ENCODE results near the gene MDFIC2. TPM values are rescaled to one million over a fixed set of nuclear protein-coding genes. Genes with fewer than 3 reads are reported as not detected.
"Not testable (repeated sequence)": the region's sequence is repeated elsewhere in the genome, so short reads cannot be mapped to it uniquely, and the experiment has no call there.

MDFIC2 gene
- total RNA-seq, 2 experiments from 2014 or later: not detected

DNA sequence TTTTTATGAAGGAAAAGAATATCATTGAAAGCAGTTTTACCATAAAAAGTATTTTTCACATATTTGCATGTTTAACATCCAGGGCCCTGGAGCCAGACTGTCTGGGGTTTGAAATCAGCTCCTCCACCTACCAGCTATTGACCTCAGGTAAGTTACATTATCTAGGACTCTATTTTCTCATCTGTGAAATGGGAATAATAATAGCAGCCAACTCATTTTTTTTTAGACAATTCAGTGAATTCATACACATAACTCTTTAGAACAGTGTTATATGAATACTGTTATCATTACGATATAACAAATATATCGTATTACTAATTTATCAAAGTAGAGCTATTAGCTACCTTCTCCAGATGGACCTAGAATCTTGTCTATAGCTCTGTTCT lies 21.3 kb downstream of the MDFIC2 start:
- no peak for DNase-seq
- ChIA-PET POLR2A (no interaction called here), CTCF (interaction anchor here (0.6 kb wide), 1 partner anchor 149 kb away, joined by 3 read pairs; no protein-coding TSS in a partner anchor)
- Mint-ChIP-seq H3K27me3 (no peaks in the 10 kb centered on the region), H3K4me1 (no peaks in the 10 kb centered on the region), H3K4me3 (no peak overlapping the region), H3K27ac (no peak overlapping the region), H3K9me3 (peaks cover 2% of the 10 kb centered on the region), H3K36me3 (ENCODE audit: low read depth) (no peaks in the 10 kb centered on the region)

DNA sequence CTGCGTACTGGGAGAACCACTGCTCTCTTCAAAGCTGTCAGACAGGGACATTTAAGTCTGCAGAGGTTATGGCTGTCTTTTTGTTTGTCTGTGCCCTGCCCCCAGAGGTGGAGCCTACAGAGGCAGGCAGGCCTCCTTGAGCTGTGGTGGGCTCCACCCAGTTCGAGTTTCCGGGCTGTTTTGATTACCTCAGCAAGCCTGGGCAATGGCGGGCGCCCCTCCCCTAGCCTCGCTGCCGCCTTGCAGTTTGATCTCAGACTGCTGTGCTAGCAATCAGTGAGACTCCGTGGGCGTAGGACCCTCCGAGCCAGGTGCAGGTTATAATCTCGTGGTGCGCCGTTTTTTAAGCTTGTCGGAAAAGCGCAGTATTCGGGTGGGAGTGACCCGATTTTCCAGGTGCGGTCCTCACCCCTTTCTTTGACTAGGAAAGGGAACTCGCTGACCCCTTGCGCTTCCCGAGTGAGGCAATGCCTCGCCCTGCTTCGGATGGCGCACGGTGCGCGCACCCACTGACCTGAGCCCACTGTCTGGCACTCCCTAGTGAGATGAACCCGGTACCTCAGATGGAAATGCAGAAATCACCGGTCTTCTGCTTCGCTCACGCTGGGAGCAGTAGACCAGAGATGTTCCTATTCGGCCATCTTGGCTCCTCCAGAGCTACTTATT lies 21.9 kb downstream of the MDFIC2 start:
- CTCF ChIA-PET: interaction anchor here (0.6 kb wide), 1 partner anchor 150 kb away, joined by 3 read pairs; no protein-coding TSS in a partner anchor
- H3K27me3 Mint-ChIP-seq; H3K9me3 Mint-ChIP-seq; POLR2A ChIA-PET; H3K27ac Mint-ChIP-seq; H3K4me3 Mint-ChIP-seq; H3K4me1 Mint-ChIP-seq; DNase-seq; H3K36me3 Mint-ChIP-seq (ENCODE audit: low read depth): not testable (repeated sequence)

DNA sequence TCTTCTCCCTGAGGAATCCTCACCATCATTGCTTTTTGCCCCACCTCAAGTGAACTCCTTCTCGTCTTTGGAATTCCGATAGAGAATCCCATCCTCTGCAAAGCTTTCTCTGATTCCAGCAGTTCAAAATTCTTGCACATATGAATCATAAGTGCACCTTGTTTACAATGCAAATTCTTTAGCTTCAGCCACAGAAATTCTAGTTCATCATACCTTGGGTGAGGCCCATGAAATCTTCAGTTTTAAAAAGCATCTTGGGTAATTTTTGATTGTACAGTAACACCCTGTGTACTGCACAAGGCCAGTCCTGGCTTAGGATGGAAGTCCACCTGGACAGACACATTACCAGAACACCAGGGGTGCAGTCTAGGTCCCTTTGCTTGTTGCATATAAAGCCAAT lies 30.8 kb downstream of the MDFIC2 start:
- Mint-ChIP-seq H3K27ac (no peak overlapping the region), H3K9me3 (no peaks in the 10 kb centered on the region), H3K27me3 (peaks cover 3% of the 10 kb centered on the region), H3K36me3 (ENCODE audit: low read depth) (no peaks in the 10 kb centered on the region), H3K4me1 (no peaks in the 10 kb centered on the region), H3K4me3 (no peak overlapping the region)
- CTCF ChIA-PET: no interaction called here
- no peak for DNase-seq
- POLR2A ChIA-PET: no interaction called here

DNA sequence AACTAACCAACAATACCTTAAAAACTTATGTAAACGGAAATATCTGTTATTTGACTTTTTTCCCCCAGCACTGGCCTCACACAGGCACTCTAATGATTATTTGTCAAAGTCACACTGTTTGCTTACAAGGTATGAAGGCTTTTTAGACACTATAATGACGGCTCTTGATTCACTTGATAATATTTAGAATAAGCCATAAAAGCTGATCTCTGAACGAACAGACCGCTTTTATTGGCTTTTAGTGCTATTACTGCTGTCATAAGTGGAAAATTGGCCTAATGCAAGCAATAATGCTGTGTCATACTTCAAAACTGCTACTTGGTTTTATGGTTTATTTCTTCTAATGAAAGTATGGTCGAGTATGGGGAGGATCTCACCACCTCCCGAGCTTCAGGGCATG lies 35.1 kb downstream of the MDFIC2 start:
- DNase-seq: no peak
- no peak overlapping the region for H3K27ac Mint-ChIP-seq
- no peaks in the 10 kb centered on the region for H3K4me1 Mint-ChIP-seq
- H3K36me3 Mint-ChIP-seq (ENCODE audit: low read depth): no peaks in the 10 kb centered on the region
- H3K9me3 Mint-ChIP-seq: no peaks in the 10 kb centered on the region
- peaks cover 3% of the 10 kb centered on the region for H3K27me3 Mint-ChIP-seq
- H3K4me3 Mint-ChIP-seq: no peak overlapping the region
- ChIA-PET POLR2A (no interaction called here), CTCF (no interaction called here)

DNA sequence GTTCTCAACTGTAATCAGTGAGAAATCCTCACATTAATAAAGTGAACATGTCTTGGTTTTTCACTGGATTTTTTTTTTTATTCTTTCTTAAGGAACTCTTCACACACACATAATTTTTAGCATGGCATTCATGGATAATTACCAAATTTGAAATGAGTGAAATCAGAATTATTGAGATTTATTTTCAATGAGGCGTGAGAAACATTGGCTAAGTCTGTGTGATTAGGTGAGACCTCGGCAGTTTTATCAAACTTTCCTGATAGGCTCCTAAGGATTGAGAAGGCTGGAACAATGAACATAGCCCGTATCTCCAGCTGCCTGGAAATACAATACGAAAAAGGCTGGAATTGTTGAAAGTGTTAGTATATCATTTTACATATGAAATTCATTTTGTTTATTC lies 35.5 kb downstream of the MDFIC2 start:
- ChIA-PET POLR2A (no interaction called here), CTCF (no interaction called here)
- Mint-ChIP-seq H3K4me3 (no peak overlapping the region), H3K36me3 (ENCODE audit: low read depth) (no peaks in the 10 kb centered on the region), H3K9me3 (no peaks in the 10 kb centered on the region), H3K27me3 (peaks cover 3% of the 10 kb centered on the region), H3K4me1 (no peaks in the 10 kb centered on the region), H3K27ac (no peak overlapping the region)
- DNase-seq: no peak

DNA sequence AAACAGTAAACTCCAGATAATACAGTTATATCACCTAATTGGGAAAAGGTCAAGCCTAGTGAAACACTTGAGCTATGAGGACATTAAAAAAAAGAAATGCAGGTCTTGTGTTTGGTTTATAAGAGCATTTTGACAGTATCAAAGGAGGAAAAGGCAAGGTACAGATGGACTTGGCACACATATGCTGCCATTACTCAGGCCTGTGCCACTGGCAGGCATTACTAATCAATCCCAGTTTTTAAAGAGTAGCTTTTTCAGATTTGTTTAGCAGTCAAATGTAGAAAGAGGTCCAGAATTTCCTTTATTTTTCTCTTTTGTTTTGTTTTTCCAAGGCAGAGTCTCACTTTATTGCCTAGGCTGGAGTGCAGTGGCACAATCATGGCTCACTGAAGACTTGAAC lies 38.9 kb downstream of the MDFIC2 start:
- H3K4me3 Mint-ChIP-seq: no peak overlapping the region
- no peaks in the 10 kb centered on the region for H3K36me3 Mint-ChIP-seq (ENCODE audit: low read depth)
- POLR2A ChIA-PET: no interaction called here
- no peaks in the 10 kb centered on the region for H3K9me3 Mint-ChIP-seq
- CTCF ChIA-PET: no interaction called here
- H3K27me3 Mint-ChIP-seq: peaks cover 5% of the 10 kb centered on the region
- H3K4me1 Mint-ChIP-seq: no peaks in the 10 kb centered on the region
- no peak overlapping the region for H3K27ac Mint-ChIP-seq
- no peak for DNase-seq

DNA sequence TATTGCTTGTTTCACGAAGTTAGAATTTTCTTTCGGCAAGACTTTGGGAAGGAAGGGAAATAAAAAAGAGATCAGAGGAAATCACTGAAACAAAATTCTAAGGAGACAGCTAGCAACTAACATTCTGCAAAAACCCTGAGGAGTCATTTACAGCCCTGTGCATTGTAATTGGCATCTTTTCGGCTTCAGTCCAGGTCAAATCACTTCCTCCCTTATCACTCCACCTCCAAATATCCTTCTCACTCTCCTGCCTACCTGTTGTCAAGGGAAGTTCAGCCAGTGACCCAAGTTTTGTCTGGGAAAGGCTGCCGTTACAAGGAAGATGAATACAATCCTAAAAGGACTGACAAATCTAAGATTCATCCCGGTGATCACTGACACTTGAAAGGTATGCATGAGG lies 39.6 kb downstream of the MDFIC2 start:
- Mint-ChIP-seq H3K9me3 (no peaks in the 10 kb centered on the region), H3K27me3 (peaks cover 5% of the 10 kb centered on the region), H3K36me3 (ENCODE audit: low read depth) (no peaks in the 10 kb centered on the region), H3K27ac (no peak overlapping the region), H3K4me3 (no peak overlapping the region), H3K4me1 (no peaks in the 10 kb centered on the region)
- CTCF ChIA-PET: no interaction called here
- DNase-seq: no peak
- POLR2A ChIA-PET: no interaction called here

DNA sequence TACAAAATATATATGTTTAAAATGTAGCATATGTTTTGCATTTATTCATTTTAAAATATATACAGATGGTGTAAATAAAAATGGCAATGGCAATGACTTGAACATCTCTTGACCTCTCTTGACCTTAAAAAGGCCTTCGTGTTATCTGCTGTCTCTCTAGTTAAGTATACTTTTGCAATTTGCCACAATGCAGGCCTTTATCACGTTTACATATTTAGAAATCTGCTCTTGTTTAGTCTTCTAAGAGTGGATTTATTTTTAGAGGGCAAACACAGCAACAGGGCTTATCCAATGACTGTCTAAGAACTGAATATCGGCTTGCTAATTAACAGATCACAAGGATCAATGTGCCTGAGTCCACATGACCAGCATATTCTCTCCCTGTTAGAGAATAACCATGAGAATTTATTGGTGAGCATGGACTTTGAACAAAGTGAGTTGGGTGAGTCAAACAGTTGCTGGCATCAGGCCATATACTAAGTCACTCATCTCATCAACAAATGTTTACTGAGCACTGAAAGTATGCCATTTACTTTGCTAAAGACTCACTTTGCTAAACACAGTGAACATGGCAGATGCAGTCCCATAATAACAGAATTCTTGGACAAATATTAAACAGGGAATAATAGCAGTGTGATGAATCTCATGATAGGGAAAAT lies 48.2 kb downstream of the MDFIC2 start:
- no peaks in the 10 kb centered on the region for H3K4me1 Mint-ChIP-seq
- ChIA-PET CTCF (no interaction called here), POLR2A (no interaction called here)
- H3K9me3 Mint-ChIP-seq: no peaks in the 10 kb centered on the region
- DNase-seq: no peak
- H3K27me3 Mint-ChIP-seq: no peaks in the 10 kb centered on the region
- H3K36me3 Mint-ChIP-seq (ENCODE audit: low read depth): no peaks in the 10 kb centered on the region
- H3K27ac Mint-ChIP-seq: no peak overlapping the region
- no peak overlapping the region for H3K4me3 Mint-ChIP-seq

DNA sequence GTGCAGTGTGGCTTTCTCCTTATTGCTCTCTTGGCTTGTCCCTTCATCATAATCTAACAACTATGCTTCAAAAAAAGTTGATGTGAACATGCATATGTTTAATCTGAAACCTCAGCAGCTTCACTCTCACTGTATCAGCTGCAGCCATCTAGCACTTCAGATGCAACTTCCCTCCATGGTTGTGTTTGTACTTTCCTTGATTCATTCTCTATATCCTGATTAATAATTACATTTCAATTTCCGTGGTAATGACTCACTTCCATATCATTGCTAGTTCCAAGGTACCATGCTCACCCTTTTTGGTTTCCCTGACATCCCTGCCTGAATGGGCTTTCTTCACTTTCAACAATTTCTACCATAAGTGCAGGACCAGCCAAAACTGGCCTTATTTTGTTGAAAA lies 51.2 kb downstream of the MDFIC2 start:
- no peaks in the 10 kb centered on the region for H3K9me3 Mint-ChIP-seq
- no peak overlapping the region for H3K4me3 Mint-ChIP-seq
- no peaks in the 10 kb centered on the region for H3K27me3 Mint-ChIP-seq
- no peaks in the 10 kb centered on the region for H3K4me1 Mint-ChIP-seq
- H3K36me3 Mint-ChIP-seq (ENCODE audit: low read depth): no peaks in the 10 kb centered on the region
- no peak for DNase-seq
- no peak overlapping the region for H3K27ac Mint-ChIP-seq
- POLR2A ChIA-PET: no interaction called here
- CTCF ChIA-PET: no interaction called here

DNA sequence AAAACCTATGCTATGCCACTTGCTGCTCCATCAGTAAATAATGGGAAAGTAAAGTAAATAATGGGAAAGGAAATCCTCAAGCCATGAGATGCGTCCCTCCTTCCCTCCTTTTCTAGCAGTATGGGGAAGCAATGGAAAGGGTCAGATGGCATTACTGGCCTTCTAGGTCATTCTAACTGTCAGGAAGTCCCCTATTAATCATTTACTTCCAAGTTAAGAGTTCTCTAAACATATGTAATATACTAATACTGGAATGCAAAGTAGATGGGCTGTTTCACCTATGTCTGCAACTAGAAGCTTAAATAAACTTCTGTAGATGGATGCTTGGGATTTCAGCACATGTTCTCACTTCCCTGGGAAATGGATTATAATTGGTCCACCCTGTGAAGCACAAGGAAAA lies 55.9 kb downstream of the MDFIC2 start:
- CTCF ChIA-PET: no interaction called here
- DNase-seq: no peak
- POLR2A ChIA-PET: no interaction called here
- Mint-ChIP-seq H3K9me3 (no peaks in the 10 kb centered on the region), H3K27ac (no peak overlapping the region), H3K4me1 (no peaks in the 10 kb centered on the region), H3K4me3 (no peak overlapping the region), H3K27me3 (peaks cover 2% of the 10 kb centered on the region), H3K36me3 (ENCODE audit: low read depth) (no peaks in the 10 kb centered on the region)

DNA sequence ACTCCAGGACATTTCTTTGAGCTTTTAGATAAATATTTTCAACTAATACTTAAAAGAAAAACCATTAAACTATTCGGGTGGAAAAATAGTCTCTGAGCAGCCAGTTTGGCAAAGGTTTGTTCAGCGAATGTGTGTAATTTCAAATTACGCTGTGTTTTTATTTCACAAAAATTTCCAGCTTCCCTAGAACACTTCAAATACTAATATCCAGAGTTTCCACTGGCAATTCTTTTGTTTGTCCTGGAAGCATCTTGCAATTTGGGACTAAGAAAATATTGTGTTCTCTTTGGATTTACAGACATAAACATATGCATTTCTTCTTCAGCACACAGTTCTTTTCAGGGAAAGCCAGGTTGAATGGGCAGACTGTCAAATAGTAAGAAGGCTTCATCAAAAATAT lies 61.9 kb downstream of the MDFIC2 start:
- no peak for DNase-seq
- Mint-ChIP-seq H3K4me3 (no peak overlapping the region), H3K4me1 (no peaks in the 10 kb centered on the region), H3K9me3 (no peaks in the 10 kb centered on the region), H3K27ac (no peak overlapping the region), H3K36me3 (ENCODE audit: low read depth) (no peaks in the 10 kb centered on the region), H3K27me3 (peaks cover 2% of the 10 kb centered on the region)
- ChIA-PET POLR2A (no interaction called here), CTCF (interaction anchor here (0.6 to 0.7 kb wide), 2 partner anchors 11 to 366 kb away, joined by 3 to 7 read pairs; no protein-coding TSS in a partner anchor)

DNA sequence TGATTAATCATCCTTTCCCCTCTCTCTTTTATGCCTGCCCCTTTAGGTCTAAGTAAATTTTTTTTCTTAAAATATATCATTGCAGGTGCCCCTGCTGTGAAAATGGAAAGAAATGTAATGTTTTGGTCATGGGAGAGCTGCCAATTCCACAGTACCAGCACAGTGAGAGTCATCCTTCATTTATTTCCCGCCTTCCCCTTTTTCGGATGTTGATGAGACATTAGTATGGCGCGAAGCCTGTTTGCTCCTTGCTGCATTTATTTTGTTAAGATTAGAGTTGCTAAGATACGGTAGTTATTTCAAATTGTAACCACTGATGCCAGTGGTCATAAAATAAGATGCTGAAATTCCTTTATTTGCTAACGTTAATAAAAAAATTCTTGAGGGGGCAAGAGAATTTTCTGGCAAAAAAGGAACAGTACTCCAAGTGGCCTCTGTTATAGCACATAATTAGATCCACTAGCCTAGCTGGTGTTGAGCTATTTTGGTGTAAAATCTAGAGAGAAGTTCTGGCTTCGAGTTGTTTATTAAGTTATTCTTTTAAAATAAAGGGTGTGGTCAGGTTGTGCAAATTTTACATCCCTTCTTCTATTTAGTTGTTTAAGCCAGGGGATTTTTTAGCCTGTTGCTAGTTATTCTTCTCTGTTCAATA lies 62.8 kb downstream of the MDFIC2 start:
- Mint-ChIP-seq H3K27me3 (peaks cover 2% of the 10 kb centered on the region), H3K9me3 (no peaks in the 10 kb centered on the region), H3K36me3 (ENCODE audit: low read depth) (no peaks in the 10 kb centered on the region), H3K27ac (no peak overlapping the region), H3K4me1 (no peaks in the 10 kb centered on the region), H3K4me3 (no peak overlapping the region)
- ChIA-PET POLR2A (no interaction called here), CTCF (interaction anchor here (0.7 kb wide), 1 partner anchor 10 kb away, joined by 7 read pairs; no protein-coding TSS in a partner anchor)
- no peak for DNase-seq

DNA sequence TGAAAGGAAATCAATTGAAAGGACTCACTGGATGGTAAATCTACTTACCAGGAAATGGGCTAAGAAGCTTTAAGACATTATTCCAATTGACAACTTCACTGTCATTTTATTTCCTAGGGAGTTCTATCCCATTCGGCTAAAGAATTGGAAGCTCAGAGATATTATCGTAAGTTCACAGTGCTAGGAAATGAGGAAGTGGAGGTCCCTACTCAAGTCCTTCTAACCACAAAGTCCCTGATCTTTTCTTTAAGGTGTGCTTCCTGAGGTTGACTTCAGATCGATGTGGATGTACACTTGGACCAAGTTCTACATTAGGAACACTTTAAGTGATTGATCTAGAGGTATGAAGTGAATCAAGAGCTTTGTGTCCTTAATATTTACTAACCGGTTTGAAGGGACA lies 63.6 kb downstream of the MDFIC2 start:
- POLR2A ChIA-PET: no interaction called here
- no peaks in the 10 kb centered on the region for H3K4me1 Mint-ChIP-seq

DNA sequence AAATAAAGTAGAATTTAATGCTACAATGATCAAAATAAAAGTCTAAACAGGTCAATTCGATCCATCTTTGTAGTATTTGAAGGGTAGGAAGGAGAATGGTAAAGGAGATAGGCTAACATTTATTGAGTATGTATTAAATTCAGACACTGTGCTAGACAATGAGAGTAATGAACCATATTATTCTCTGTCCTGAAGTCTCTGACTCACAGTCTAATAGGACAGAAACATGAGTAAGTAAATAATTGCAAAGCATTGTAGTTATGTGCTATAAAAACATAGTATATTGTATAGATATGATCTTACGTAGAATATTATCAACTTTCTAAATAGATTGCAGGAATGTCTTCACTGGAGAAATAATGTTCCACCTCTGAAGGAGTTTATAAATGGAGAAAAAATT lies 64.5 kb downstream of the MDFIC2 start:
- DNase-seq: no peak
- Mint-ChIP-seq H3K27ac (no peak overlapping the region), H3K36me3 (ENCODE audit: low read depth) (no peaks in the 10 kb centered on the region), H3K27me3 (peaks cover 2% of the 10 kb centered on the region), H3K4me3 (no peak overlapping the region), H3K4me1 (no peaks in the 10 kb centered on the region), H3K9me3 (no peaks in the 10 kb centered on the region)
- ChIA-PET POLR2A (no interaction called here), CTCF (no interaction called here)

More for the DNA sequence above, 63.6 kb downstream of the MDFIC2 start:
- no peak for DNase-seq
- Mint-ChIP-seq H3K36me3 (ENCODE audit: low read depth) (no peaks in the 10 kb centered on the region), H3K4me3 (no peak overlapping the region), H3K9me3 (no peaks in the 10 kb centered on the region), H3K27me3 (peaks cover 2% of the 10 kb centered on the region), H3K27ac (no peak overlapping the region)
- CTCF ChIA-PET: no interaction called here

Data from activated CD4-positive, alpha-beta T cell treated with anti-CD3 and anti-CD28 coated beads, Interleukin-2, amount 10 ng/mL, durations not matched to agents 7 days and 5 days (primary cell).